ENCODE data around the gene CD200. TPM values are rescaled to one million over a fixed set of nuclear protein-coding genes. Genes with fewer than 3 reads are reported as not detected.

The CD200 gene
- total RNA-seq, 4 donors from 2014 or later = 0.27 to 0.76 (median 0.36) TPM

GRCh38 chr3:112372396-112372795 lies 39.4 kb downstream of the CD200 start:
- ATAC-seq = peak; percentile 33 to 34

GRCh38 chr3:112373476-112373875 lies 40.5 kb downstream of the CD200 start:
- peaks cover 0 to 5% of the 10 kb centered on the region in 2 donors for H3K4me1 ChIP-seq
- TF ChIP-seq POLR2A (IDR thresholded peaks at IDR 0.05) (no peak), CTCF (IDR thresholded peaks at IDR 0.05 in 4 of 5, conservative IDR thresholded peaks at IDR 0.05 in 1 of 5) (no peak)
- H3K27me3 ChIP-seq = no peaks in the 10 kb centered on the region
- intact Hi-C loops (cut with DNase I; ENCODE audit: low total_unique reads) (no loop called here), in situ Hi-C loops (cut with MboI; ENCODE audit: low sequenced_read_pairs in 4 of 4) (no loop called here)
- H3K4me3 ChIP-seq = no peak overlapping the region
- H3K9me3 ChIP-seq = no peaks in the 10 kb centered on the region
- H3K27ac ChIP-seq = peak overlapping the region in 2 of 4 donors; percentile 17 to 40
- H3K36me3 ChIP-seq = no peaks in the 10 kb centered on the region
- ATAC-seq (no peak), DNase-seq (no peak)

More at GRCh38 chr3:112372396-112372795, 39.4 kb downstream of the CD200 start:
- DNase-seq = no peak
- Histone ChIP-seq H3K9me3 (no peaks in the 10 kb centered on the region), H3K36me3 (no peaks in the 10 kb centered on the region), H3K27ac (no peak overlapping the region), H3K4me1 (peaks cover 0 to 5% of the 10 kb centered on the region in 2 donors), H3K4me3 (no peak overlapping the region), H3K27me3 (no peaks in the 10 kb centered on the region)
- in situ Hi-C loops (cut with MboI; ENCODE audit: low sequenced_read_pairs in 4 of 4) = no loop called here
- intact Hi-C loops (cut with DNase I; ENCODE audit: low total_unique reads) = no loop called here
- TF ChIP-seq POLR2A (IDR thresholded peaks at IDR 0.05) (no peak), CTCF (IDR thresholded peaks at IDR 0.05 in 4 of 5, conservative IDR thresholded peaks at IDR 0.05 in 1 of 5) (no peak)

GRCh38 chr3:112373924-112374323 lies 41.0 kb downstream of the CD200 start:
- DNase-seq (no peak), ATAC-seq (no peak)
- H3K9me3 ChIP-seq = no peaks in the 10 kb centered on the region
- in situ Hi-C loops (cut with MboI; ENCODE audit: low sequenced_read_pairs in 4 of 4) (no loop called here), intact Hi-C loops (cut with DNase I; ENCODE audit: low total_unique reads) (no loop called here)
- no peaks in the 10 kb centered on the region for H3K27me3 ChIP-seq
- peaks cover 0 to 5% of the 10 kb centered on the region in 2 donors for H3K4me1 ChIP-seq
- no peaks in the 10 kb centered on the region for H3K36me3 ChIP-seq
- H3K27ac ChIP-seq = peak overlapping the region in 2 of 4 donors; percentile 17 to 40
- TF ChIP-seq POLR2A (IDR thresholded peaks at IDR 0.05) = no peak
- TF ChIP-seq CTCF (IDR thresholded peaks at IDR 0.05 in 4 of 5, conservative IDR thresholded peaks at IDR 0.05 in 1 of 5) = no peak
- H3K4me3 ChIP-seq = no peak overlapping the region

GRCh38 chr3:112374333-112374734 lies 41.4 kb downstream of the CD200 start:
- TF ChIP-seq CTCF (IDR thresholded peaks at IDR 0.05 in 4 of 5, conservative IDR thresholded peaks at IDR 0.05 in 1 of 5) (no peak), POLR2A (IDR thresholded peaks at IDR 0.05) (no peak)
- no peaks in the 10 kb centered on the region for H3K27me3 ChIP-seq
- ATAC-seq (no peak), DNase-seq (no peak)
- in situ Hi-C loops (cut with MboI; ENCODE audit: low sequenced_read_pairs in 4 of 4) = no loop called here
- H3K4me1 ChIP-seq = peaks cover 0 to 5% of the 10 kb centered on the region in 2 donors
- intact Hi-C loops (cut with DNase I; ENCODE audit: low total_unique reads) = no loop called here
- peak overlapping the region in 2 of 4 donors; percentile 17 to 40 for H3K27ac ChIP-seq
- no peaks in the 10 kb centered on the region for H3K9me3 ChIP-seq
- no peaks in the 10 kb centered on the region for H3K36me3 ChIP-seq
- H3K4me3 ChIP-seq = no peak overlapping the region

- intact Hi-C loops (cut with DNase I; ENCODE audit: low total_unique reads) (no loop called here), in situ Hi-C loops (cut with MboI; ENCODE audit: low sequenced_read_pairs in 4 of 4) (no loop called here)
- Histone ChIP-seq H3K36me3 (no peaks in the 10 kb centered on the region), H3K4me1 (peaks cover 0 to 5% of the 10 kb centered on the region in 2 donors), H3K4me3 (no peak overlapping the region), H3K27ac (no peak overlapping the region), H3K9me3 (no peaks in the 10 kb centered on the region), H3K27me3 (no peaks in the 10 kb centered on the region)
- ATAC-seq (no peak), DNase-seq (no peak)
- no peak for TF ChIP-seq CTCF (IDR thresholded peaks at IDR 0.05 in 4 of 5, conservative IDR thresholded peaks at IDR 0.05 in 1 of 5)
- no peak for TF ChIP-seq POLR2A (IDR thresholded peaks at IDR 0.05)
Observed at GRCh38 chr3:112375117-112375516, 42.2 kb downstream of the CD200 start.

Data from gastrocnemius medialis (tissue), 4 donors.